Measurements from ENCODE around the gene GTSE1.

The GTSE1 gene

GRCh38 chr22:46355369-46355995 lies 58.8 kb downstream of the GTSE1 start:
- Histone ChIP-seq H3K4me3 (ENCODE audit: low read depth, low read length) (no peak overlapping the region), H3K4me1 (ENCODE audit: control insufficient read depth, insufficient read depth, low read length) (no peaks in the 10 kb centered on the region), H3K9me3 (ENCODE audit: control insufficient read depth, insufficient read depth, low read depth, low read length) (no peaks in the 10 kb centered on the region), H3K27ac (ENCODE audit: low read depth, low read length) (no peak overlapping the region), H3K36me3 (ENCODE audit: control insufficient read depth, insufficient read depth, low read length) (peaks cover 85% of the 10 kb centered on the region), H3K9ac (ENCODE audit: low read length) (no peak overlapping the region), H3K27me3 (ENCODE audit: control insufficient read depth, insufficient read depth, low read length) (no peaks in the 10 kb centered on the region)

- Histone ChIP-seq H3K4me3 (ENCODE audit: low read depth, low read length) (no peak overlapping the region), H3K27ac (ENCODE audit: low read depth, low read length) (no peak overlapping the region), H3K4me1 (ENCODE audit: control insufficient read depth, insufficient read depth, low read length) (no peaks in the 10 kb centered on the region), H3K9ac (ENCODE audit: low read length) (no peak overlapping the region), H3K9me3 (ENCODE audit: control insufficient read depth, insufficient read depth, low read depth, low read length) (no peaks in the 10 kb centered on the region), H3K36me3 (ENCODE audit: control insufficient read depth, insufficient read depth, low read length) (peaks cover 79% of the 10 kb centered on the region), H3K27me3 (ENCODE audit: control insufficient read depth, insufficient read depth, low read length) (no peaks in the 10 kb centered on the region)
Measured at GRCh38 chr22:46355996-46356471, 59.4 kb downstream of the GTSE1 start.

DNA sequence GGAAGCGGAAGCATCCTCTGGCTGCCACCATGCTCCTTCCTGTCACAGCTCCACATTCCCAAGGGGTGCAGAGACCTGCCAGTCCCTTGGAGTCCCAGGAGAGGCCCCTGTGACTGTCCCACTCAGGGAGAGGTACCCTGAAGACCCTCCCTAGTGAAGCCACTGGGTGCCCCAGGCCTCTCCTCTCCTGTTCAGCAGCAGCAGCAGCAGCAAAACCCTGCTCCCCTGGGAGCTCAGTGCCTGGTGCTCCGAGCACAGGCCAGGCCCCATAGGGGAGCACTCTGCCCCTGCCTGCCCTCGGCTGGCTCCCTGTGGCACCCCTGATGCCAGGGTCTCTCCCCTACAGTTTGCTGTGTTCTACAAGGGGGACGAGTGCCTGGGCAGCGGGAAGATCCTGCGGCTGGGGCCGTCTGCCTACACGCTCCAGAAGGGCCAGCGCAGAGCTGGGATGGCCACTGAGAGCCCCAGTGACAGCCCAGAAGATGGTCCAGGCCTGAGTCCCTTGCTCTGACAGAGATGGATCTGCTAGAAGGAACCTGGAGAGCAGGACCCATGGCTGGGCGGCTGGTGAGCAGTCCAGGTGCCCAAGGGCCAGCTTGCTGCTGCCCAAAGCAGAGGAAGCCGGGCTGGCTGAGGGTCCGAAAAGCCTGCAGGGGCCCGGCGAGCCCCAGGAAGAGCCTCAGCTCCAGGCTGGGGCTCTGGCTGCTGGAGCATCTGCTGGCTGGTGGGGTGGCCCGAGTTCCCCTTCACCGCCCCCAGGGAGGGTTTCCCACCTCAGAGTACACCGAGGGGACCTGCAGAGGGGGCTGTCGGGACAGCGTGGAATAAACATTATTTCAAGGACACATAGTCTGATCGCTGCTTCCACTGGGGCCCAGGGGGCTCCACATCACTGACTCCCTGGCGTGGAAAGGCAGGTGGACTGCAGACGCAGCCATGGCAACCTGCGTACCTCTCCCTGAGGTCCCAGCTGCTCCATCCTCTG lies 60.1 kb downstream of the GTSE1 start:
- Histone ChIP-seq H3K27me3 (ENCODE audit: control insufficient read depth, insufficient read depth, low read length) (no peaks in the 10 kb centered on the region), H3K9ac (ENCODE audit: low read length) (no peak overlapping the region), H3K27ac (ENCODE audit: low read depth, low read length) (no peak overlapping the region), H3K4me3 (ENCODE audit: low read depth, low read length) (no peak overlapping the region), H3K4me1 (ENCODE audit: control insufficient read depth, insufficient read depth, low read length) (no peaks in the 10 kb centered on the region), H3K36me3 (ENCODE audit: control insufficient read depth, insufficient read depth, low read length) (peaks cover 72% of the 10 kb centered on the region), H3K9me3 (ENCODE audit: control insufficient read depth, insufficient read depth, low read depth, low read length) (no peaks in the 10 kb centered on the region)

- Histone ChIP-seq H3K4me3 (ENCODE audit: low read depth, low read length) (no peak overlapping the region), H3K9ac (ENCODE audit: low read length) (no peak overlapping the region), H3K36me3 (ENCODE audit: control insufficient read depth, insufficient read depth, low read length) (peaks cover 60% of the 10 kb centered on the region), H3K4me1 (ENCODE audit: control insufficient read depth, insufficient read depth, low read length) (no peaks in the 10 kb centered on the region), H3K9me3 (ENCODE audit: control insufficient read depth, insufficient read depth, low read depth, low read length) (no peaks in the 10 kb centered on the region), H3K27ac (ENCODE audit: low read depth, low read length) (no peak overlapping the region), H3K27me3 (ENCODE audit: control insufficient read depth, insufficient read depth, low read length) (no peaks in the 10 kb centered on the region)
Measured at GRCh38 chr22:46357711-46358520, 61.2 kb downstream of the GTSE1 start.

DNA sequence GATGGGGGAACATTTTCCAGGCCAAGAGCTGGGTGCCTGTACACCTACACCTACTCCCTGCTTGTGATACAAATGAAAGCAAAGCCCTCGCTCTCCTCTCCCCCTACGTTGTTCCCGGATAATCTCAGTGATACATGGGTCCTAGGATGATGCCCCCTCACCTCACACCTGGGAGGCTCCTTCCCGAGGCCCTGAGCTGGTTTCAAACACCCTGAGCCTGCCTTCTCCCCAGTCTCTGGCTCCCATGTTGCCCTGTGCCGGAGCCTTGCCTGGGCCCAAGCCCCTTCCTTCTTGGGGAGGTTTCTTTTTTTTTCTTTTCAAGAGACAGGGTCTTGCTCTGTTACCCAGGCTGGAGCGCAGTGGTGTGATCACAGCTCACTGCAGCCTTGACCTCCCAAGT lies 62.1 kb downstream of the GTSE1 start:
- Histone ChIP-seq H3K36me3 (ENCODE audit: control insufficient read depth, insufficient read depth, low read length) (peaks cover 52% of the 10 kb centered on the region), H3K9ac (ENCODE audit: low read length) (no peak overlapping the region), H3K4me1 (ENCODE audit: control insufficient read depth, insufficient read depth, low read length) (no peaks in the 10 kb centered on the region), H3K4me3 (ENCODE audit: low read depth, low read length) (no peak overlapping the region), H3K27me3 (ENCODE audit: control insufficient read depth, insufficient read depth, low read length) (no peaks in the 10 kb centered on the region), H3K9me3 (ENCODE audit: control insufficient read depth, insufficient read depth, low read depth, low read length) (no peaks in the 10 kb centered on the region), H3K27ac (ENCODE audit: low read depth, low read length) (no peak overlapping the region)

GRCh38 chr22:46359362-46359761 lies 62.7 kb downstream of the GTSE1 start:
- peaks cover 46% of the 10 kb centered on the region for H3K36me3 ChIP-seq (ENCODE audit: control insufficient read depth, insufficient read depth, low read length)
- H3K9ac ChIP-seq (ENCODE audit: low read length): no peak overlapping the region
- H3K4me1 ChIP-seq (ENCODE audit: control insufficient read depth, insufficient read depth, low read length): no peaks in the 10 kb centered on the region
- no peaks in the 10 kb centered on the region for H3K27me3 ChIP-seq (ENCODE audit: control insufficient read depth, insufficient read depth, low read length)
- H3K27ac ChIP-seq (ENCODE audit: low read depth, low read length): no peak overlapping the region
- no peaks in the 10 kb centered on the region for H3K9me3 ChIP-seq (ENCODE audit: control insufficient read depth, insufficient read depth, low read depth, low read length)
- H3K4me3 ChIP-seq (ENCODE audit: low read depth, low read length): no peak overlapping the region

GRCh38 chr22:46360097-46360496 lies 63.4 kb downstream of the GTSE1 start:
- H3K9ac ChIP-seq (ENCODE audit: low read length): no peak overlapping the region
- H3K4me3 ChIP-seq (ENCODE audit: low read depth, low read length): no peak overlapping the region
- H3K36me3 ChIP-seq (ENCODE audit: control insufficient read depth, insufficient read depth, low read length): peaks cover 46% of the 10 kb centered on the region
- no peaks in the 10 kb centered on the region for H3K27me3 ChIP-seq (ENCODE audit: control insufficient read depth, insufficient read depth, low read length)
- H3K9me3 ChIP-seq (ENCODE audit: control insufficient read depth, insufficient read depth, low read depth, low read length): no peaks in the 10 kb centered on the region
- H3K27ac ChIP-seq (ENCODE audit: low read depth, low read length): no peak overlapping the region
- no peaks in the 10 kb centered on the region for H3K4me1 ChIP-seq (ENCODE audit: control insufficient read depth, insufficient read depth, low read length)

DNA sequence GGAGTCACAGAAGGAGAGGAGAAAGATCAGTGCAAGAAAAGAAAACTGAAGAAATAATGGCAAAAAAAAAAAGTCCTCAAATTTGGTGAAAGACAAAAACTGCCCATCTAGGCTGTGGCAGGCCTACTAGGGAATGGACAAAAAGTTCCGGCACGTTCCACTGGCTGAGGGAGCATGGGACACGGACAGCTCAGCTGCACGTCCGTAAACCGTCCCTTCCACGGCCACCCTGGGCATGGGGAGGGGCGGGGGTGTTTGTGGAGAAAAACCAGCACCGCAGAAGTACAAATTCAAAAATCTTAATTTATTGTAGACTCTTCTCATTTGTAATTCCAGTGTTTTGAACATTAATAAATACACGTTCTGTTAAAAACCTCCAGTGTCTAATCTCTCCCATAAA lies 64.2 kb downstream of the GTSE1 start:
- Histone ChIP-seq H3K36me3 (ENCODE audit: control insufficient read depth, insufficient read depth, low read length) (peaks cover 42% of the 10 kb centered on the region), H3K9me3 (ENCODE audit: control insufficient read depth, insufficient read depth, low read depth, low read length) (no peaks in the 10 kb centered on the region), H3K4me1 (ENCODE audit: control insufficient read depth, insufficient read depth, low read length) (no peaks in the 10 kb centered on the region), H3K9ac (ENCODE audit: low read length) (no peak overlapping the region), H3K27me3 (ENCODE audit: control insufficient read depth, insufficient read depth, low read length) (no peaks in the 10 kb centered on the region), H3K27ac (ENCODE audit: low read depth, low read length) (no peak overlapping the region), H3K4me3 (ENCODE audit: low read depth, low read length) (no peak overlapping the region)

- H3K27me3 ChIP-seq (ENCODE audit: control insufficient read depth, insufficient read depth, low read length): no peaks in the 10 kb centered on the region
- no peak overlapping the region for H3K4me3 ChIP-seq (ENCODE audit: low read depth, low read length)
- peaks cover 32% of the 10 kb centered on the region for H3K36me3 ChIP-seq (ENCODE audit: control insufficient read depth, insufficient read depth, low read length)
- no peaks in the 10 kb centered on the region; the same call in 1 of the 2 replicates for H3K4me1 ChIP-seq (ENCODE audit: control insufficient read depth, insufficient read depth, low read length)
- no peak overlapping the region for H3K9ac ChIP-seq (ENCODE audit: low read length)
- no peaks in the 10 kb centered on the region for H3K9me3 ChIP-seq (ENCODE audit: control insufficient read depth, insufficient read depth, low read depth, low read length)
- no peak overlapping the region for H3K27ac ChIP-seq (ENCODE audit: low read depth, low read length)
Measured at GRCh38 chr22:46361826-46362202, 65.1 kb downstream of the GTSE1 start.

- Histone ChIP-seq H3K36me3 (ENCODE audit: control insufficient read depth, insufficient read depth, low read length) (peaks cover 27% of the 10 kb centered on the region), H3K27ac (ENCODE audit: low read depth, low read length) (no peak overlapping the region), H3K4me3 (ENCODE audit: low read depth, low read length) (no peak overlapping the region), H3K4me1 (ENCODE audit: control insufficient read depth, insufficient read depth, low read length) (peaks cover 4% of the 10 kb centered on the region; the same call in 1 of the 2 replicates), H3K9me3 (ENCODE audit: control insufficient read depth, insufficient read depth, low read depth, low read length) (no peaks in the 10 kb centered on the region), H3K9ac (ENCODE audit: low read length) (no peak overlapping the region), H3K27me3 (ENCODE audit: control insufficient read depth, insufficient read depth, low read length) (no peaks in the 10 kb centered on the region)
Measured at GRCh38 chr22:46362203-46362933, 65.7 kb downstream of the GTSE1 start.
